ENCODE data around the gene TEPSIN. TPM values are rescaled to one million over a fixed set of nuclear protein-coding genes. Genes with fewer than 3 reads are reported as not detected.
A peak's percentile ranks its signal among the peaks of the same experiment; 100 is the strongest.

The TEPSIN gene
- total and polyA plus RNA-seq, 8 donors = 15.9 to 41.2 (median 21.7) TPM

- DNase-seq = no peak
- no peaks in the 10 kb centered on the region for H3K9me3 ChIP-seq
- no peaks in the 10 kb centered on the region for H3K27me3 ChIP-seq
- H3K27ac ChIP-seq = no peak overlapping the region
- no peak overlapping the region for H3K4me3 ChIP-seq
- no peak for ATAC-seq
- no peaks in the 10 kb centered on the region for H3K4me1 ChIP-seq
- TF ChIP-seq, protein P1, sequence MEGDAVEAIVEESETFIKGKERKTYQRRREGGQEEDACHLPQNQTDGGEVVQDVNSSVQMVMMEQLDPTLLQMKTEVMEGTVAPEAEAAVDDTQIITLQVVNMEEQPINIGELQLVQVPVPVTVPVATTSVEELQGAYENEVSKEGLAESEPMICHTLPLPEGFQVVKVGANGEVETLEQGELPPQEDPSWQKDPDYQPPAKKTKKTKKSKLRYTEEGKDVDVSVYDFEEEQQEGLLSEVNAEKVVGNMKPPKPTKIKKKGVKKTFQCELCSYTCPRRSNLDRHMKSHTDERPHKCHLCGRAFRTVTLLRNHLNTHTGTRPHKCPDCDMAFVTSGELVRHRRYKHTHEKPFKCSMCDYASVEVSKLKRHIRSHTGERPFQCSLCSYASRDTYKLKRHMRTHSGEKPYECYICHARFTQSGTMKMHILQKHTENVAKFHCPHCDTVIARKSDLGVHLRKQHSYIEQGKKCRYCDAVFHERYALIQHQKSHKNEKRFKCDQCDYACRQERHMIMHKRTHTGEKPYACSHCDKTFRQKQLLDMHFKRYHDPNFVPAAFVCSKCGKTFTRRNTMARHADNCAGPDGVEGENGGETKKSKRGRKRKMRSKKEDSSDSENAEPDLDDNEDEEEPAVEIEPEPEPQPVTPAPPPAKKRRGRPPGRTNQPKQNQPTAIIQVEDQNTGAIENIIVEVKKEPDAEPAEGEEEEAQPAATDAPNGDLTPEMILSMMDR (IDR thresholded peaks at IDR 0.05) = no peak
- intact Hi-C loops (cut with DNase I) = no loop called here
- H3K36me3 ChIP-seq = no peaks in the 10 kb centered on the region
Measured at GRCh38 chr17:81212365-81212764, 26.5 kb downstream of the TEPSIN start.

DNA sequence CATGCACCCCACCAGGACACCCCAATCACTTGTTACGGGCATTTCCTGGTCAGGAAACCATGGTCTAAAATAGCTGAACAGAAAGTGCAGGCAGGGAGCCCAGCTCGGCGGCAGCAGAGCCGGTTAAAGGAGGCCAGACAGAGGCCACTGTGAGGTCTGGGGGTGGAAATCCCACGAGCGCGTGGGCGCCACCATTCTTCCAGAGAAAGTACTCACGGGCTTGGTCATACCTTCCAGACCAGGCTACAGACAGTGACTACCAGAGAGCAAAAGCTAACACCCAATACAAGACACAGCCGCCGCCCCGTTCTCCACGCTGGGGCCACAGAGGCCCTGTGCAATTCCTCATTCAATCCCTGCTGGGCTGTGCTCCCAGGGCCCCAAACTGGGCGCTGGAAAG, 28.0 kb downstream of the TEPSIN start:
- no peaks in the 10 kb centered on the region for H3K4me1 ChIP-seq
- H3K27me3 ChIP-seq = no peaks in the 10 kb centered on the region
- no peaks in the 10 kb centered on the region for H3K9me3 ChIP-seq
- H3K36me3 ChIP-seq = peaks cover 0 to 8% of the 10 kb centered on the region in 2 donors
- H3K4me3 ChIP-seq = no peak overlapping the region
- TF ChIP-seq, protein P1 (IDR thresholded peaks at IDR 0.05) = no peak
- intact Hi-C loops (cut with DNase I) = no loop called here
- H3K27ac ChIP-seq = no peak overlapping the region
- DNase-seq = no peak
- no peak for ATAC-seq

DNA sequence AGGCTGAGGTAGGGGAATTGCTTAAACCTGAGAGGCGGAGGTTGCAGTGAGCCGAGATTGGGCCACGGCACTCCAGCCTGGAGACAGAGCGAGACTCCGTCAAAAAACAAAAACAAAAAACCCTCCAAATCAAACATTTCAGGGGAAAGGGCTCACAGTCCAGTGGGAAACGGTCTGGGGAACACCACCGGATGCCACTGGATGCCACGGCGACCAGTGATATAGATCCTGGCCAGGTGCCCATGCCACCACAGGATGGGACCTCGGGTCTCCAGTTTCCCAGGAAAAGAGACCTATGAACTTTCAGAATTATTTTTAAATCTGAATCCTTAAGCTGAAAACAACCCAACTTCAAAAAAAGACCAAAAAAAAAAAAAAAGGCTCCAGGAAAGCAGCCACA, 28.4 kb downstream of the TEPSIN start:
- H3K27ac ChIP-seq = no peak overlapping the region
- intact Hi-C loops (cut with DNase I) = no loop called here
- H3K36me3 ChIP-seq = peaks cover 0 to 8% of the 10 kb centered on the region in 2 donors
- H3K27me3 ChIP-seq = no peaks in the 10 kb centered on the region
- H3K4me1 ChIP-seq = no peaks in the 10 kb centered on the region
- TF ChIP-seq, protein P1 (IDR thresholded peaks at IDR 0.05) = no peak
- no peak overlapping the region for H3K4me3 ChIP-seq
- ATAC-seq (no peak), DNase-seq (peak in 1 of 4 donors; percentile 12)
- no peaks in the 10 kb centered on the region for H3K9me3 ChIP-seq

- no peaks in the 10 kb centered on the region for H3K4me1 ChIP-seq
- intact Hi-C loops (cut with DNase I) = no loop called here
- no peak overlapping the region for H3K4me3 ChIP-seq
- peaks cover 0 to 8% of the 10 kb centered on the region in 2 donors for H3K36me3 ChIP-seq
- no peaks in the 10 kb centered on the region for H3K9me3 ChIP-seq
- ATAC-seq (no peak), DNase-seq (peak in 1 of 4 donors; percentile 55)
- H3K27me3 ChIP-seq = no peaks in the 10 kb centered on the region
- TF ChIP-seq, protein P1 (IDR thresholded peaks at IDR 0.05) = no peak
- no peak overlapping the region for H3K27ac ChIP-seq
Measured at GRCh38 chr17:81209141-81209540, 29.7 kb downstream of the TEPSIN start.

- ATAC-seq = no peak
- DNase-seq = peak in 1 of 4 donors; percentile 73
- intact Hi-C loops (cut with DNase I) = no loop called here
Measured at GRCh38 chr17:81208651-81209050, 30.2 kb downstream of the TEPSIN start.

More at GRCh38 chr17:81208651-81209050, 30.2 kb downstream of the TEPSIN start:
- Histone ChIP-seq H3K36me3 (peaks cover 0 to 8% of the 10 kb centered on the region in 2 donors), H3K4me3 (no peak overlapping the region), H3K9me3 (no peaks in the 10 kb centered on the region), H3K4me1 (no peaks in the 10 kb centered on the region), H3K27ac (no peak overlapping the region), H3K27me3 (no peaks in the 10 kb centered on the region)
- TF ChIP-seq, protein P1 (IDR thresholded peaks at IDR 0.05) = no peak

Measured in left lung (tissue), 10 donors.